HG03064 (cell line): ENCODE data around the gene BTG4.

Experiments used
- ATAC-seq: cut with Tn5 transposase; IDR thresholded peaks from one replicate; pipeline ENCODE4 v1.9.1; 2021; ENCODE audit warnings: low read depth; ENCODE audit not compliant: unreplicated experiment

BTG4 gene

DNA sequence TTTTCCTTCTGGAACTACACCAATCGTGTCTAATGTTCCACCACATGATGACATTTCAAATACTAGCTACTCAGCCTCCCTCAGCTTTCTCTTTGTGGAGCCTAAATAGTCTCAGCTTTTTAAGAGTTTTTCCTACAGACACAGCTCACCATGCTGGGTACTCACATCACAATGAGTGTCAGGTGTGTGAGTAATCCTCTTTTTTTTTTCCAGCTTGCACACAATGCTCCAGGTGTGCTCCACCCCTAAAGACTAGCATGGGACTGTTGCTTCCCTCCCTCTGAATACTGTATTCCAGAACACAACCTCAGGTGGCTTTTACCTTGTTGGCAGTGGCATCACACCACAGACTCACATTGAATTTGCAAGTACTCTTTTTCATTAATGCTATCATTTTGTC, 11.7 kb downstream of the BTG4 start:
- no peak for ATAC-seq

- no peak for ATAC-seq
Measured at GRCh38 chr11:111499483-111499882, 12.7 kb downstream of the BTG4 start.

GRCh38 chr11:111494040-111494439, 18.1 kb downstream of the BTG4 start:
- ATAC-seq, result no peak

GRCh38 chr11:111490496-111490895, 21.7 kb downstream of the BTG4 start:
- no peak for ATAC-seq

- ATAC-seq, result no peak
Measured at GRCh38 chr11:111483431-111483830, 28.8 kb downstream of the BTG4 start.

- ATAC-seq, result no peak
Measured at GRCh38 chr11:111479666-111480065, 32.5 kb downstream of the BTG4 start.

DNA sequence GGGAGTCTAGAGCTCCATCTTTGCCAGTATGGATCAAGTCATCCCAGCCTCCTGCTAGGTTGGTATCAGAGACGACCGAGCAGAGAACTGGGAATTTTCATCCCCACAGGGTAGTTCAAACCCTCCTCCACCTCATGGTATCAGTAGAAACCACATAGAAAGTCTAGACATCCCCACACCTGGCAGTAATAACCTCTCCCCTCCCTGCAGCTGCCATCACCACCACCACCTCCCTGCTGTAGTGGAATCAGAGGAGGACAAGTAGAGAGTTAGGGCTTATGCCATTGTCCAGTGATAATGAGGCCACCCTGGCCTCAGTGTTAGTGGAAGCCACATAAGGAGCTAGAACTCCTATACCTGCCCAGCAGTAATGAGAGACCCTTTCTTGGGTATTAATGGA, 34.3 kb downstream of the BTG4 start:
- no peak for ATAC-seq

- no peak for ATAC-seq
Measured at GRCh38 chr11:111476956-111477355, 35.2 kb downstream of the BTG4 start.

GRCh38 chr11:111476366-111476765, 35.8 kb downstream of the BTG4 start:
- ATAC-seq, result no peak

GRCh38 chr11:111474432-111474831, 37.8 kb downstream of the BTG4 start:
- no peak for ATAC-seq

DNA sequence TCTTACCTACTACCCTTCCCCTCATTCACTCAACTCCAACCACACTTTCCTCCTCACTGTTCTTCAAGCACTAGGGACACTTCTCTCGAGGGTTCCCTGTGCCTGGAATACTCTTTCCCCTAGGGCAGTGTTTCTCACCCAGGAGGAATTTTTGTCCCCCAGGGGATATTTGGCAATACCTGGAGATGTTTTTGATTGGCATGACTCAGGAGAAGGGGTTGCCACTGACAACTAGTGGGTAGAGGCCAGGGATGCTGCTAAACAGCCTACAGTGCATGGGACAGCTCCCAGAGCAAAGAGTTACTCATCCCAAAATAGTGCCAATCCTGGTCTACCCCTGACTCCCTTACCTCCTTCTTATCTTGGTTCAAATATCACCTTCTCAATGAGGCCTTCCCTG, 40.0 kb downstream of the BTG4 start:
- no peak for ATAC-seq

DNA sequence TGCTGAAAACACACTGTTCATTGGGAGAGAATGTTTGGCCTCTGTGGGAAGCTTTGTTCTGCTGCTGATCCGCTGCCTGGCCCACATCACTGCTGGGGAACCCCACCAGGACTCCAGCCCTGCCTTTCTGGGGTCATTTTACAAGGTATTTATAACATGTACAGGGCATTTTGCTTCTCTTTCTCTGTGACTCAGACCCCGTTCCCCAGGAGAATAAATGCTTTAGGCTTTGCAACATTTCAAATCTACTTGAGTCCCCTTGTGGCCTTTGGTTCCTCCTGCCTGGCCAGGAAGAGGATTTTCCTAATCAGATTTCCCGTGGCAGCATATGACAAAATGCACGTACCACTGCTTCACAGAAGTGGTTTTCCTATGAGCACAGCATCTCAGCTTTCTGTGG, 43.0 kb downstream of the BTG4 start:
- ATAC-seq, result no peak

- ATAC-seq, result no peak
Measured at GRCh38 chr11:111466615-111467014, 45.6 kb downstream of the BTG4 start.

- ATAC-seq, result no peak
Measured at GRCh38 chr11:111465400-111465799, 46.8 kb downstream of the BTG4 start.

DNA sequence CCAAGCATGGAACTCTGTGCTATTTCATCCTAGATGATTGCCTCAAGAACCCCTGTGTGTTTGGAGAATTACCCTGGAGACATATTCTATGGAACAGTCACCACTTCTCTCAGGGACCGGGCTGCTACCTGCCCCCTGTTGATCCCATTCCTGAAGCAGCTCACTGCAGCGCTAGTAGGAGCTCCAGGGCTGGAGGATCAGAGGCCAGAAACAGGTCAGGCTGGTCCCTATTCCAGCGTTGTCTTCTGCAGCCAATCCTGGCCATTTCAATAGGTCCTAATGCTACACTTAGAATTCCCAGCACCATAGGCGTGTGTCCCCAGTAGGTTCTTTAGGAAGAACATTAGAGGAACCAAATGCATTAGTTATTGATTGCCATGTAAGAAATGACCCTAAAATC, 48.9 kb downstream of the BTG4 start:
- ATAC-seq, result no peak

DNA sequence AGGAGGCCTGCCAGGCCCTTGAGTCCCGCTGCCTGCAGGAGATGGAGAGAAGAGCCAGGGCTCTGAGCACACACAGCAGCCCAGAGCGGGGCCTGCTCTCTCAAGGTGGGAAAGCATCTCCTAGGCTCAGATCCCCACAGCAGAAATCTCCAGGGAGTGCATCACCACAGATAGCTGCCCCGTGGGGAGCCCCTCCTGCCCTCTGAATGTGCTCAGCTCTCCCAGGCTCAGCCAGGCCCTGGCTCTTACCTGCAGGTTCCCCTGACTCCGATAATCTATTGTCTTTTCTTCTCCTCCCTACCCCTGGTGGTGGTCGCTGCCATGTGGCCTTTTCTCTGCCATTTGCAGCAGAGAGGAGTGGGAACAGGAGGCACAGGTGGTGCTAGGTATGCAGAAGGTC, 49.9 kb downstream of the BTG4 start:
- ATAC-seq, result no peak

DNA sequence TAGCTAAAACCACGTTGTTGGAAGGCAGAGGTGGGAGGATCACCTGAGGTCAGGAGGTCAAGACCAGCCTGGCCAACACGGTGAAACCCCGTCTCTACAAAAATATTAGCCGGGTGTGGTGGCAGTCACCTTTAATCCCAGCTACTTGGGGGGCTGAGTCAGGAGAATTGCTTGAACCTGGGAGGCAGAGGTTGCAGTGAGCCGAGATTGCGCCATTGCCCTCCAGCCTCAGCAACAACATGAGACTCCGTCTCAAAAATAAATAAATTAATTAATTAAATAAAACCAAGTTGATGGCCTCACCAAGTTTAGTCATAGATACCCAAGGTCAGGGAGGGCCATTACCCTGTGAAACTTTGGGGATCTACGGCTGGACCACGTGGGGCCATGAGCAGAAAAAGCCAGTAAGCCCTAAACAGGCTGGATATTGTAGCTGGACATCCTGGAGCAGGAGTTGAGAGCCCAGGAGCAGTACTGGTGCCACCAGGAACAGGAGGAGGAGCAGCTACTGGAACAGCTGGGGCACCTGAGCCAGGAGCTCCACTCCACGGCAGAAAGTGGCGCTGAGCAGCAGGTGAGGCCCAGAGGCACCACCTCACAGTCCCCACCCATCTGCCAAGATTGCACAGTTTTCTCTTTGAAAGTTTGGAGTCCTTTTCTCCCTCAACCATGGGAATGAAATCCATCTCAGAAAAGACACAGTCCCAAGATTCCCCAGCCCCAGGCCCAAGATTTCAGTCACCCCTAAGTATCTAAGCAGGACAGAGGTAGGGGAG, 50.5 kb downstream of the BTG4 start:
- no peak for ATAC-seq

- no peak for ATAC-seq
Measured at GRCh38 chr11:111460856-111461255, 51.3 kb downstream of the BTG4 start.

- no peak for ATAC-seq
Measured at GRCh38 chr11:111460340-111460739, 51.8 kb downstream of the BTG4 start.

- no peak for ATAC-seq
Measured at GRCh38 chr11:111459506-111460270, 52.5 kb downstream of the BTG4 start.

GRCh38 chr11:111457731-111458368, 54.3 kb downstream of the BTG4 start:
- no peak for ATAC-seq
